ENCODE data around the gene PRR18. TPM values are rescaled to one million over a fixed set of nuclear protein-coding genes. Genes with fewer than 3 reads are reported as not detected.

Gene PRR18
- total and polyA plus RNA-seq, 2 of the 8 experiments (the other 6 are each of a cell fraction or from before 2014, with no cell fraction given), result 0.08 to 0.19 TPM

DNA sequence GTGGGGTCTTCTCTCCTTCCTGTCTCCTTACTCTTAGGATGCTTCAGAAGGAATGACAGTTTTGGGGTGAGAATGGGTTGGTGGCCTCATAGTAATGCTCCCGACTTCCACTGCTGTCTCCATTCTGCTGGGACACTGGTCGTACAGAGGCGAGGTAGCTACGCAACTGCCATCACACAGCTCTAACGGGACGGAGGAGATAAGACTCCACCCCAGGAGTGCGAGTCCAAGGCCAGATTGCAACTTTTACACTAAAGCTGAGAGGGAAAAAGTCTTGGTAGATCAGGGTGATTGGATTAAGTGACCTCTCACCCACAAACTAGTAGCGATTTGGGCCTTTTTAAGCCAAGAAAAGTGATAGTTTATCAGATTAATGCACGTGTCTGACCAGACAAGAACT is 1.8 kb upstream of the PRR18 start:
- Histone ChIP-seq H3K4me3 (ENCODE audit: extremely low read depth in 1 of 4, insufficient read depth in 2 of 4, low read depth in 3 of 4, low read length in 4 of 4) (no peak overlapping the region), H2BK5ac (ENCODE audit: low read depth, low read length) (no peak overlapping the region), H3K9me3 (ENCODE audit: insufficient read depth in 2 of 2, low read depth in 1 of 2, low read length in 1 of 2) (no peaks in the 10 kb centered on the region; a peak in 1 of 4 replicates), H2AFZ (ENCODE audit: low read length) (no peak overlapping the region), H3K4me2 (ENCODE audit: insufficient read depth in 1 of 2, low read depth in 2 of 2, low read length in 2 of 2) (no peak overlapping the region), H3K14ac (ENCODE audit: insufficient read length) (no peak overlapping the region), H3K23me2 (ENCODE audit: low read depth, low read length) (peaks cover 7% of the 10 kb centered on the region; the same call in 1 of the 2 replicates), H3K36me3 (ENCODE audit: control insufficient read depth in 2 of 4, insufficient read depth in 4 of 4, low read length in 3 of 4) (no peaks in the 10 kb centered on the region), H3K4me1 (replicated peaks in 1 of 4; ENCODE audit: control insufficient read depth in 3 of 4, insufficient read depth in 4 of 4, low read length in 3 of 4) (peaks cover 0 to 10% (median 4%) of the 10 kb centered on the region in 4 experiments; a peak in 4 of 7 replicates), H3K18ac (ENCODE audit: extremely low read depth, low read length) (no peak overlapping the region), H3K9ac (replicated peaks in 1 of 4; ENCODE audit: extremely low read depth in 1 of 4, low read depth in 3 of 4, low read length in 3 of 4) (no peak overlapping the region), H3K27ac (ENCODE audit: low read depth, low read length) (no peak overlapping the region), H4K5ac (ENCODE audit: insufficient read length, low read depth, low read length) (no peak overlapping the region), H4K20me1 (replicated peaks in 1 of 2; ENCODE audit: control insufficient read depth in 1 of 2, insufficient read depth in 2 of 2, low read length in 2 of 2) (peaks cover 0 to 3% of the 10 kb centered on the region in 2 experiments), H3K27me3 (replicated peaks in 1 of 4; ENCODE audit: control insufficient read depth in 3 of 4, extremely low read depth in 1 of 4, insufficient read depth in 3 of 4, low read length in 3 of 4) (peaks cover 24 to 54% (median 48%) of the 10 kb centered on the region in 4 experiments), H3K79me2 (ENCODE audit: control insufficient read depth in 1 of 2, insufficient read depth in 2 of 2, low read length in 2 of 2) (no peaks in the 10 kb centered on the region), H2BK12ac (ENCODE audit: low read depth, low read length) (peak overlapping the region; percentile 98), H2BK15ac (ENCODE audit: low read length) (no peak overlapping the region; the same call in 1 of the 2 replicates), H2BK120ac (replicated peaks; ENCODE audit: low read depth, low read length) (no peak overlapping the region), H3K4ac (replicated peaks; ENCODE audit: insufficient read length, low read depth, low read length) (no peak overlapping the region), H3K79me1 (ENCODE audit: low read depth, low read length) (no peaks in the 10 kb centered on the region), H3K56ac (replicated peaks; ENCODE audit: insufficient read length, low read depth, low read length) (no peak overlapping the region), H2AK5ac (ENCODE audit: low read depth, low read length) (0 out of 2 replicates have a peak overlapping the region, but pooled peaks have one; percentile 45), H3K23ac (ENCODE audit: insufficient read length) (no peak overlapping the region), H4K8ac (ENCODE audit: extremely low read depth, insufficient read depth, low read length) (no peak overlapping the region), H2BK20ac (ENCODE audit: low read length) (0 out of 2 replicates have a peak overlapping the region, but pooled peaks have one; percentile 72), H4K91ac (replicated peaks; ENCODE audit: insufficient read length, low read length) (no peak overlapping the region)
- ChIA-PET CTCF (ENCODE audit: partially characterized antibody) (interaction anchor here (0.7 to 8.2 kb wide), 20 partner anchors 7 to 149 kb away, joined by 3 to 120 read pairs (median 4); no protein-coding TSS in a partner anchor), POLR2A (ENCODE audit: partially characterized antibody) (interaction anchor here (1.0 to 1.4 kb wide), 2 partner anchors 8 to 14 kb away, joined by 4 read pairs; no protein-coding TSS in a partner anchor)
- TF ChIP-seq CBX8 (IDR thresholded peaks at IDR 0.05; ENCODE audit: borderline replicate concordance, low read depth, low read length), result no peak
- no peak for TF ChIP-seq BCL11A (IDR thresholded peaks at IDR 0.05; ENCODE audit: low read depth in 2 of 2, low read length in 2 of 2)
- no peak for TF ChIP-seq MAFK (IDR thresholded peaks at IDR 0.05; ENCODE audit: low read depth, low read length)
- no peak for TF ChIP-seq RBBP5 (IDR thresholded peaks at IDR 0.05; ENCODE audit: borderline replicate concordance, low read depth, low read length)
- TF ChIP-seq RXRA (IDR thresholded peaks at IDR 0.05; ENCODE audit: insufficient read depth, low read depth, low read length), result no peak
- TF ChIP-seq TAF1 (IDR thresholded peaks at IDR 0.05; ENCODE audit: low read depth, low read length), result no peak
- TF ChIP-seq SP2 (IDR thresholded peaks at IDR 0.05; ENCODE audit: low read length), result no peak
- TF ChIP-seq KDM4A (IDR thresholded peaks at IDR 0.05; ENCODE audit: low read depth, low read length, severe bottlenecking), result no peak
- DNase-seq (ENCODE audit: low read depth in 1 of 2, low spot score in 2 of 2), result no peak
- WGBS, 2 experiments (ENCODE audit: extremely low coverage in 1 of 2, insufficient coverage in 1 of 2, insufficient read length in 1 of 2, insufficient replicate concordance in 2 of 2, low coverage in 1 of 2, low lambda C conversion rate in 2 of 2, missing lambda C conversion rate in 1 of 2), result 93% methylated on average over 9 of the region's 9 CpGs; no CpG with 5 or more reads in 1 of the 2 experiments
- no peak for FAIRE-seq

Measured in H1 (cell line).